ENCODE measurements around the gene SBSN. TPM values are rescaled to one million over a fixed set of nuclear protein-coding genes. Genes with fewer than 3 reads are reported as not detected.
A peak's percentile ranks its signal among the peaks of the same experiment; 100 is the strongest.

SBSN gene
- total and polyA plus RNA-seq, 2 donors from 2014 or later: not detected

DNA sequence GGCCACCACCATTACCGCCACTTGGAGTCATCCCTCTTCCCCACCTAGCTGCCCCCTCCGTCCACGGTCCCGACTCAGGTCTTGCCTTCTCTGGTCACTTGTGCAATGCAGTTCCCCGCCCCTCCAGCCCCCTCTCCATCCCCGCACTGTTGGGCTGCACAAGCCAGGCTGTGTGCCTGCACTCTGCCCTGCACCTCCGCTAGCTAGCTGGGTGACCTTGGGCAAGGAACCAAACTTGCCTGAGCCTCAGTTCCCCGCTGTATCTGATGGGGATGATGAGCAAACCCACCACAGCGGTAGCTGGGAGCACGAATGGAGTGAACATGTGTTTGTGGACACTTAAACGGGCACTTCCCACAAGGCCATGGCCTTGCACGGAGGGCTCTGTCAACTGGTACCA lies 11.7 kb upstream of the SBSN start:
- peaks cover 0 to 7% (median 6%) of the 10 kb centered on the region in 3 donors for H3K4me1 ChIP-seq (ENCODE audit: control insufficient read depth in 2 of 3, insufficient read depth in 2 of 3, low read depth in 1 of 3, low read length in 3 of 3)
- H3K9ac ChIP-seq (ENCODE audit: low read length in 3 of 3): no peak overlapping the region
- H3K36me3 ChIP-seq (ENCODE audit: control insufficient read depth in 2 of 3, insufficient read depth in 3 of 3, low read length in 3 of 3): no peaks in the 10 kb centered on the region
- intact Hi-C loops (cut with DNase I): no loop called here
- FAIRE-seq (no peak), DNase-seq (peak in 1 of 5 donors; percentile 67)
- H3K27me3 ChIP-seq (ENCODE audit: control insufficient read depth, insufficient read depth, low read length): no peaks in the 10 kb centered on the region
- no peak overlapping the region for H3K27ac ChIP-seq (ENCODE audit: low read depth in 2 of 2, low read length in 2 of 2)
- no peak overlapping the region for H3K4me3 ChIP-seq (ENCODE audit: low read length in 3 of 3)
- TF ChIP-seq CTCF (IDR thresholded peaks at IDR 0.05; ENCODE audit: borderline replicate concordance, extremely low read depth, insufficient read depth): no peak
- no peaks in the 10 kb centered on the region for H3K9me3 ChIP-seq (ENCODE audit: control insufficient read depth in 2 of 3, insufficient read depth in 1 of 3, low read length in 3 of 3)

DNA sequence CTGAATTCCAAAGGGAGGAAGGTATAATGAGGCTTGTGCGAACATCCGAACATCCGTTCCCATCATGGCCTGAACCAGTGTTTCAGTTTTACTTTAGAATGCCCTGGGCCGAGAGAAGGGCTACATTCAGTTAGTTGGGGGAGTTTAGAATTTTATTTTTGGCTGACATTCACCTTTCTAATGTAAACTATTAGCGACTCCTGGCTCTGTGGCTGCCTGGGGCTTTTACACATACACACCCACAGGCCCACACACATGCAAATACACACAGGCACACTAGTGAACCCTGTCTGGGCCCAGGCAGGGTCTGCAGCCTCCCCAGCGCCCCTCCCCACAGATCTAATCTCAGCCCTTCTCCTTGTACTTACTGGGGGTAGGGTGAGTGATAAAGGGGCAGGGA lies 11.2 kb upstream of the SBSN start:
- intact Hi-C loops (cut with DNase I): no loop called here
- H3K27me3 ChIP-seq (ENCODE audit: control insufficient read depth, insufficient read depth, low read length): no peaks in the 10 kb centered on the region
- H3K9ac ChIP-seq (ENCODE audit: low read length in 3 of 3): no peak overlapping the region
- no peak overlapping the region for H3K4me3 ChIP-seq (ENCODE audit: low read length in 3 of 3)
- H3K9me3 ChIP-seq (ENCODE audit: control insufficient read depth in 2 of 3, insufficient read depth in 1 of 3, low read length in 3 of 3): no peaks in the 10 kb centered on the region
- no peak for DNase-seq
- H3K4me1 ChIP-seq (ENCODE audit: control insufficient read depth in 2 of 3, insufficient read depth in 2 of 3, low read depth in 1 of 3, low read length in 3 of 3): peaks cover 0 to 4% (median under 1%) of the 10 kb centered on the region in 3 donors
- TF ChIP-seq CTCF (IDR thresholded peaks at IDR 0.05; ENCODE audit: borderline replicate concordance, extremely low read depth, insufficient read depth): no peak
- H3K36me3 ChIP-seq (ENCODE audit: control insufficient read depth in 2 of 3, insufficient read depth in 3 of 3, low read length in 3 of 3): no peaks in the 10 kb centered on the region
- H3K27ac ChIP-seq (ENCODE audit: low read depth in 2 of 2, low read length in 2 of 2): no peak overlapping the region
- FAIRE-seq: no peak

GRCh38 chr19:35534803-35535480 lies 6.8 kb upstream of the SBSN start:
- Histone ChIP-seq H3K4me1 (ENCODE audit: control insufficient read depth in 2 of 3, insufficient read depth in 2 of 3, low read depth in 1 of 3, low read length in 3 of 3) (no peaks in the 10 kb centered on the region), H3K27me3 (ENCODE audit: control insufficient read depth, insufficient read depth, low read length) (no peaks in the 10 kb centered on the region), H3K9ac (ENCODE audit: low read length in 3 of 3) (no peak overlapping the region), H3K9me3 (ENCODE audit: control insufficient read depth in 2 of 3, insufficient read depth in 1 of 3, low read length in 3 of 3) (no peaks in the 10 kb centered on the region), H3K4me3 (ENCODE audit: low read length in 3 of 3) (no peak overlapping the region), H3K36me3 (ENCODE audit: control insufficient read depth in 2 of 3, insufficient read depth in 3 of 3, low read length in 3 of 3) (no peaks in the 10 kb centered on the region), H3K27ac (ENCODE audit: low read depth in 2 of 2, low read length in 2 of 2) (no peak overlapping the region)
- TF ChIP-seq CTCF (IDR thresholded peaks at IDR 0.05; ENCODE audit: borderline replicate concordance, extremely low read depth, insufficient read depth): no peak
- DNase-seq: no peak
- intact Hi-C loops (cut with DNase I): no loop called here
- FAIRE-seq: no peak
